WI38 (cell line): Measurements from ENCODE around the gene LY6G6C.

ENCODE experiments used
- H3K4me3 ChIP-seq: 2 replicates; pipeline ENCODE4 v1.5.1; 2011; ENCODE audit warnings: low read depth, mild to moderate bottlenecking, control low read depth, low read length
- CTCF ChIP-seq: IDR thresholded peaks from 2 replicates; pipeline ENCODE4 v1.5.1; 2012; ENCODE audit warnings: low read depth, mild to moderate bottlenecking, control low read depth, low read length

The LY6G6C gene

DNA sequence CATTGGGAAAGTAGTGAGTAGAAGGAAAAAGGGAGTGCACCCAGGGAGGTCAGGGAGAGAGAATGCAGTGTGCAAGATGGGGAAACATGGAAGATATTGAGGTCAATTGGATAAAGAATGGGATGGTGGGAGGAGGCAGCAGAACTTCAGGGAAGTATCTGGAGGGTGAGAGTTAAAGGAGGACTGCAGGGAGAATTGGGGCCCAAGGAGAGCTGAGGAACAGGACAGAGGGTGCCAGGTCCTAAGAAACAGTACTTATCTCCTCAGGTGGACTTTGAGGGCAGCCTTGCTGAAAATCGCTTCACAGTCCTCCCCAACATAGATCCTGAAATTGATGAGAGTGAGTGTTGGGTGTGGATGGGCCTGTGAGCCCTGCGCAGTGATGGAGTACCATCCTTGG is 36.7 kb upstream of the LY6G6C start:
- no peak overlapping the region for H3K4me3 ChIP-seq
- TF ChIP-seq CTCF, result no peak

DNA sequence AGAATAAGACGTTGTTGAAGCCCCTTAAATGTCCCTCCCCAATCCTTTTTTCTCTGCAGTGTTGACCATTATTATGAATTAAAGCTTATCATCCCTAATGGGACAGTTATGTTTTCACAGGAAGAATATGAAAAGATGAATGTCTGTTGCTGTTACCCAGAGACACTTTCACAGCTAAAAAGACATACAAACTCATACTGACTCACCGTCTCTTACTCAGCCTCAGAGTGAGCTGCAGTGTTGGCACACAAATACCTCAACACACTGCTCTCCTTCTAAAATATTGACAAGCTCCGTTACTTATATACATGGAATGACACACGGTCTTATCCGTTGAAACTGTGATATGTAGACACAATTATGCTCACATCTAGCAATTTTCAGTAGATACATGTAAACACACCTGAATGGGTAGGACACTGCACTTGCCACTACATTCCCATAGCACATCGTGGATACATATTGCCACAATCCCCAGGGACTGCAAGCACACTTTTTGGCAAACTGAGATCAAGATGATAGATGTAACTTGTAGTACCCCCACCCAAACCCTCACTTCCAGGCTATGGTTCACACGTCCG is 31.3 kb upstream of the LY6G6C start:
- no peak overlapping the region for H3K4me3 ChIP-seq
- no peak for TF ChIP-seq CTCF

- H3K4me3 ChIP-seq, result no peak overlapping the region
- TF ChIP-seq CTCF, result no peak
Observed at GRCh38 chr6:31750411-31751022, 29.0 kb upstream of the LY6G6C start.

DNA sequence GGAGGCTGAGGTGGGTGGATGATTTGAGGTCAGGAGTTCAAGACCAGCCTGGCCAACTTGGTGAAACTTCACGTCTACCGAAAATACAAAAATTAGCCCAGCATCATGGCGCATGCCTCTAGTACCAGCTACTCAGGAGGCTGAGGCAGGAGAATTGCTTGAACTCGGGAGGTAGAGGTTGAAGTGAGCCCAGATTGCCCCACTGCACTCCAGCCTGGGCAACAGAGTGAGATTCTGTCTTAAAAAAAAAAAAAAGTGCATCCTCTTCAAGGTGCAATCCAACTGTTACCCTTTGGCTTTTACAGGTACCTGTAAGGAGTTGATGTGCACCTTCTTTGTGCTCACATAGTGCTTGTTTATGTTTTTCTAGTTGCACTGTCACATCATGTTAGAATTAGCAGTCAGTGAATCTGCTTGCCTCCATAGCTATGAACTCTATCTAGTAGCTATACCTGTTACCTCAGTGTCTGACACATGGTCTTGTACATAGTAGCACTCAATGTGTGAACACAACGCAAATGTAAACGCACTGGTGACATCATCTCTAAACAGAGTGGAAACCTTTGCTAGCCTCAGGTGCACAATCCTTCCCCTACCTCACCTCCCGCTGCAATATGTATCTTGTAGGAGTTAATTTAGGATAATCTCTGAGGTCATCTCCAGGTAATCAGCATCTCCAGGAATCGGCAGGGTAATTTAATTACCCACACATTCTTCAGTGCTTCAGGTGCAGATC is 27.9 kb upstream of the LY6G6C start:
- H3K4me3 ChIP-seq, result no peak overlapping the region
- no peak for TF ChIP-seq CTCF

DNA sequence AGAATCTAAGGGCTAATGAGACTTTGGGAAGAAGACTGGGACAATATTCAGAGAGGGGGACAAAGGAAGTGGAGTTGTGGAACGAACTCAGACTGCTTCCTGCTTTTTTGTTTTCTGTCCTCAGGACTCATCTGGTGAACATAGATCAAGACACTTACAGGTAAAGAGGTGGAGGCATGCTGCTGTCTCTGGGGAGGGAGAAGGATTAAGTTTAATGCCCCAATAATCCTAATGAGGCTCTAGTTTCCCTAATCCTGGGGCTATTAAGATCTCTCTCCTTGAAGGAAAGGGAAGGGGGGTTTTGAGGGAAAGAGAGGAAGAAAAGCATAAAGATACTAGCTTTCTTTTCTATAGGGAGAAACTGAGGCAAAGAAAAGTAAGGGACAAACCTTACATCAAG is 22.9 kb upstream of the LY6G6C start:
- TF ChIP-seq CTCF, result no peak
- no peak overlapping the region for H3K4me3 ChIP-seq

DNA sequence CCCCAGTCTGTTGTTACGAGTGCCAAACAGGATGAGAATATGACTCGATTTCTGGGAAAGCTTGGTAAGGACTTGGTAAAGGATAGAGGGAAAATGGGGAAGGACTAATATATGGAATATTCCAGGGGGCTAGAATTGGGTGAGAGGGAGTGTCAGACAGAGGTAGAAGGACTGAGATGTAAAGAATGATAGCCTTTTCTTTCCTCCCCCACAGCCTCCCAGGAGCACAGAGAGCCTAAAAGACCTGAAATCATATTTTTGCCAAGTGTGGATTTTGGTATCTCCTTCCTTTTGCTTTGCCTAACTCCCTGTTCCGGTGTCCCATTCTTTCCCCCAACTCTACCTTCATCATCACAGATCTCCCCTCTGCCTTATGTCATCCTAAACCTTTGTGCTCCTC is 21.3 kb upstream of the LY6G6C start:
- H3K4me3 ChIP-seq, result no peak overlapping the region
- TF ChIP-seq CTCF, result no peak

- no peak for TF ChIP-seq CTCF
- H3K4me3 ChIP-seq, result no peak overlapping the region
Observed at GRCh38 chr6:31741815-31742214, 20.3 kb upstream of the LY6G6C start.
